OCI-LY1 (cell line): Measurements from ENCODE around the gene RRH.

Experiments used
- H2AFZ ChIP-seq: fragments of 200-600 bp; sonication (generic), shearing (Covaris generic); 2 replicates; pipeline ENCODE4 v1.6.0; 2014; ENCODE audit warnings: antibody characterized with exemption, mild to moderate bottlenecking, low read length
- H3F3A ChIP-seq: fragments of 200-600 bp; sonication (generic), shearing (Covaris generic); 2 replicates; pipeline ENCODE4 v1.6.0; 2014; ENCODE audit warnings: mild to moderate bottlenecking, antibody characterized with exemption, low read length, moderate library complexity; ENCODE audit not compliant: insufficient read depth
- H3K27ac ChIP-seq: fragments of 200-600 bp; sonication (generic); 2 replicates; pipeline ENCODE4 v1.5.1; 2014; ENCODE audit warnings: low read length, mixed run types, mild to moderate bottlenecking, low read depth; ENCODE audit not compliant: poor library complexity, severe bottlenecking
- H3K27me3 ChIP-seq: fragments of 200-600 bp; sonication (generic); 2 replicates; pipeline ENCODE4 v1.6.0; 2014; ENCODE audit warnings: antibody characterized with exemption, mild to moderate bottlenecking, low read length, moderate library complexity; ENCODE audit not compliant: insufficient read depth
- H3K36me3 ChIP-seq: fragments of 200-600 bp; sonication (generic); 2 replicates; pipeline ENCODE4 v1.6.1; 2014; ENCODE audit warnings: mild to moderate bottlenecking, antibody characterized with exemption, low read length, moderate library complexity, mixed read lengths; ENCODE audit not compliant: insufficient read depth
- H3K4me1 ChIP-seq: fragments of 200-600 bp; sonication (generic); 2 replicates; pipeline ENCODE4 v1.5.1; 2014; ENCODE audit warnings: mild to moderate bottlenecking, low read length, moderate library complexity; ENCODE audit not compliant: insufficient read depth, severe bottlenecking
- H3K4me2 ChIP-seq: fragments of 200-600 bp; sonication (generic), shearing (Covaris generic); 2 replicates; pipeline ENCODE4 v1.6.1; 2014; ENCODE audit warnings: low read length
- H3K4me3 ChIP-seq: fragments of 200-600 bp; sonication (generic); 2 replicates; pipeline ENCODE4 v1.5.1; 2014; ENCODE audit warnings: low read length, low read depth, mild to moderate bottlenecking, mixed read lengths; ENCODE audit not compliant: poor library complexity, severe bottlenecking
- H3K79me2 ChIP-seq: fragments of 200-600 bp; shearing (Covaris generic); 2 replicates; pipeline ENCODE4 v1.6.1; 2016; ENCODE audit warnings: mixed run types, low read length, mixed read lengths; ENCODE audit not compliant: insufficient read depth
- H3K9ac ChIP-seq: fragments of 200-600 bp; sonication (generic), shearing (Covaris generic); 2 replicates; pipeline ENCODE4 v1.6.1; 2014; ENCODE audit warnings: mild to moderate bottlenecking, low read length, mixed read lengths
- H3K9me2 ChIP-seq: fragments of 200-600 bp; sonication (generic), shearing (Covaris generic); 2 replicates; pipeline ENCODE4 v1.6.1; 2014; ENCODE audit warnings: low read depth, mild to moderate bottlenecking, low read length, mixed read lengths
- H3K9me3 ChIP-seq: fragments of 200-600 bp; shearing (Covaris generic); 2 replicates; pipeline ENCODE4 v1.6.1; 2014; ENCODE audit warnings: low read length, mixed read lengths
- H4K20me1 ChIP-seq: fragments of 200-600 bp; sonication (generic), shearing (Covaris generic); 2 replicates; pipeline ENCODE4 v1.6.0; 2016; ENCODE audit warnings: mild to moderate bottlenecking, low read length; ENCODE audit not compliant: insufficient read depth
- CTCF ChIP-seq: fragments of 200-600 bp; sonication (generic), shearing (Covaris generic); IDR thresholded peaks from 2 replicates; pipeline ENCODE4 v1.5.1; 2017; ENCODE audit warnings: mild to moderate bottlenecking, antibody characterized with exemption, low read length, moderate library complexity, mixed read lengths
- EZH2 ChIP-seq: fragments of 200-600 bp; sonication (generic), shearing (Covaris generic); IDR thresholded peaks from 2 replicates; pipeline ENCODE4 v1.8.0; 2017; ENCODE audit warnings: borderline replicate concordance, mixed run types, mild to moderate bottlenecking, antibody characterized with exemption, low read length, moderate library complexity, mixed read lengths

Gene RRH

GRCh38 chr4:109816082-109816442 is 11.7 kb upstream of the RRH start:
- Histone ChIP-seq H3K36me3 (peaks cover 35% of the 10 kb centered on the region), H3K27ac (peak overlapping the region; percentile 47), H3K79me2 (peaks cover 14% of the 10 kb centered on the region; the same call in 1 of the 2 replicates), H2AFZ (no peak overlapping the region), H3K4me2 (peak overlapping the region; percentile 90), H3F3A (no peaks in the 10 kb centered on the region), H3K27me3 (no peaks in the 10 kb centered on the region), H3K4me3 (peak overlapping the region; percentile 86), H3K9me2 (no peaks in the 10 kb centered on the region), H3K4me1 (peaks cover 21% of the 10 kb centered on the region), H4K20me1 (no peaks in the 10 kb centered on the region), H3K9ac (peak overlapping the region; percentile 89), H3K9me3 (no peaks in the 10 kb centered on the region)
- TF ChIP-seq CTCF (no peak), EZH2 (no peak)

GRCh38 chr4:109816894-109817293 is 10.9 kb upstream of the RRH start:
- H3K4me2 ChIP-seq, result peak overlapping the region; percentile 90
- H2AFZ ChIP-seq, result no peak overlapping the region
- H3K9me3 ChIP-seq, result no peaks in the 10 kb centered on the region
- H3K27ac ChIP-seq, result no peak overlapping the region
- H3K27me3 ChIP-seq, result no peaks in the 10 kb centered on the region
- peaks cover 43% of the 10 kb centered on the region for H3K36me3 ChIP-seq
- no peaks in the 10 kb centered on the region for H3F3A ChIP-seq
- H4K20me1 ChIP-seq, result no peaks in the 10 kb centered on the region
- TF ChIP-seq EZH2 (no peak), CTCF (no peak)
- peak overlapping the region; percentile 89 for H3K9ac ChIP-seq
- H3K4me1 ChIP-seq, result peaks cover 21% of the 10 kb centered on the region
- no peaks in the 10 kb centered on the region for H3K9me2 ChIP-seq
- H3K79me2 ChIP-seq, result peaks cover 14% of the 10 kb centered on the region; the same call in 1 of the 2 replicates
- peak overlapping the region; percentile 86 for H3K4me3 ChIP-seq

GRCh38 chr4:109818268-109818667 is 9.5 kb upstream of the RRH start:
- H2AFZ ChIP-seq, result no peak overlapping the region
- H3K9ac ChIP-seq, result no peak overlapping the region
- peaks cover 14% of the 10 kb centered on the region; the same call in 1 of the 2 replicates for H3K79me2 ChIP-seq
- H3K4me1 ChIP-seq, result peaks cover 21% of the 10 kb centered on the region
- H4K20me1 ChIP-seq, result no peaks in the 10 kb centered on the region
- no peak overlapping the region for H3K4me3 ChIP-seq
- H3K27ac ChIP-seq, result no peak overlapping the region
- peaks cover 55% of the 10 kb centered on the region for H3K36me3 ChIP-seq
- TF ChIP-seq CTCF (no peak), EZH2 (no peak)
- no peak overlapping the region for H3K4me2 ChIP-seq
- no peaks in the 10 kb centered on the region for H3K9me3 ChIP-seq
- no peaks in the 10 kb centered on the region for H3K9me2 ChIP-seq
- H3F3A ChIP-seq, result no peaks in the 10 kb centered on the region
- no peaks in the 10 kb centered on the region for H3K27me3 ChIP-seq
